Smooth muscle cell (in vitro differentiated cells): ENCODE results near the gene FAM53B. TPM values are rescaled to one million over a fixed set of nuclear protein-coding genes. Genes with fewer than 3 reads are reported as not detected.

Experiments used
- DNase-seq: peaks from one replicate; lab custom pipeline; 2025; ENCODE audit not compliant: unreplicated experiment; lab: John Stamatoyannopoulos, UW
- H2AFZ ChIP-seq: fragments of 200-600 bp; sonication (generic); 2 replicates; pipeline ENCODE4 v1.6.0; 2016; ENCODE audit warnings: antibody characterized with exemption, low read depth, mild to moderate bottlenecking
- H3F3A ChIP-seq: fragments of 200-600 bp; sonication (generic); 2 replicates; pipeline ENCODE4 v1.6.0; 2017; ENCODE audit warnings: antibody characterized with exemption, low read depth
- H3K27ac ChIP-seq: fragments of 200-600 bp; sonication (generic); 2 replicates; pipeline ENCODE4 v1.5.1; 2016; ENCODE audit warnings: low read depth, mild to moderate bottlenecking
- H3K27me3 ChIP-seq: fragments of 200-600 bp; sonication (generic); 2 replicates; pipeline ENCODE4 v1.6.1; 2016; ENCODE audit warnings: low read depth, mild to moderate bottlenecking
- H3K36me3 ChIP-seq: fragments of 200-600 bp; sonication (generic); 2 replicates; pipeline ENCODE4 v1.5.1; 2016; ENCODE audit warnings: low read depth
- H3K4me1 ChIP-seq: fragments of 200-600 bp; sonication (generic); 2 replicates; pipeline ENCODE4 v1.5.1; 2016; ENCODE audit warnings: low read depth
- H3K4me2 ChIP-seq: fragments of 200-600 bp; sonication (generic); 2 replicates; pipeline ENCODE4 v1.6.0; 2016; ENCODE audit warnings: mild to moderate bottlenecking
- H3K4me3 ChIP-seq: fragments of 200-600 bp; sonication (generic); 2 replicates; pipeline ENCODE4 v1.5.1; 2016; ENCODE audit warnings: mild to moderate bottlenecking
- H3K79me2 ChIP-seq: fragments of 200-600 bp; sonication (generic); 2 replicates; pipeline ENCODE4 v1.6.0; 2016; ENCODE audit warnings: low read depth, mild to moderate bottlenecking
- H3K9ac ChIP-seq: fragments of 200-600 bp; sonication (generic); 2 replicates; pipeline ENCODE4 v1.6.0; 2016; ENCODE audit warnings: low read depth
- H3K9me3 ChIP-seq: fragments of 200-600 bp; sonication (generic); replicated peaks from 2 replicates; pipeline ENCODE4 v1.5.1; 2016; ENCODE audit warnings: low read depth
- H4K20me1 ChIP-seq: fragments of 200-600 bp; sonication (generic); 2 replicates; pipeline ENCODE4 v1.6.0; 2016; ENCODE audit warnings: low read depth
- whole genome bisulfite sequencing: methylation state at CpG from one replicate; pipeline ENCODE4 v1.1.7; 2016; ENCODE audit warnings: low lambda C conversion rate; 5-methylcytosine and 5-hydroxymethylcytosine counted together
- polyA plus RNA-seq: library from polyadenylated mRNA; unstranded; fragments of >200 nt; fragmentation: Nextera tagmentation; extraction: Ambion mirVana; gene quantifications from 2 replicates; pipeline ENCODE4 v1.2.1, GENCODE V29; 2016
- total RNA-seq: library from RNA; depleted of rRNA; stranded (reverse); fragments of >200 nt; gene quantifications from 2 replicates; pipeline ENCODE4 v1.2.3, GENCODE V29; 2014
- TF ChIP-seq, protein P1 (sequence below): fragments of 200-600 bp; sonication (generic); IDR thresholded peaks from 2 replicates; pipeline ENCODE4 v1.5.1; 2017; ENCODE audit warnings: borderline replicate concordance, mild to moderate bottlenecking, antibody characterized with exemption; ENCODE audit not compliant: insufficient read depth, poor library complexity, severe bottlenecking

FAM53B gene
- total and polyA plus RNA-seq, 2 experiments from 2014 or later: 5.5 to 6.2 TPM

DNA sequence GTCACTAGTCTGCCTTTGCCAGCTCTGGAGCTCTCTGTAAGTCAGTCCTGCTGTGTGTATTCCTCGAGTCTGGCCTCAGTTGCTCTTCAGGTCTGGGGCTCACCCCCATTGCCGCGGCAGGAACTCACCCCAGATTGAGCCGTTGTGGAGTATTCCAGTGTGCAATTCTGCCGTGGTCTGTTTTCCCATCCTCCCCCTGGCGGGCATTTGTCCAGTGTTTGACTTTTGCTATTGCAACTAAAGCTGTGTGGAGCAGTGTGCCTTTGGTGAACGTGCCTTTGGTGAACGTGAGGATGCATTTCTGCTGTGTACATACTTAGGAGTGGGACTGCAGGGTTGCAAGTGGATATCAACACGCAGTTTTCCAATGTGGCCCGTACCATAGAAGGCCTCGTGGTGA, 134.5 kb downstream of the FAM53B start:
- no peaks in the 10 kb centered on the region for H4K20me1 ChIP-seq
- 92% methylated on average over 11 of the region's 11 CpGs for WGBS
- no peaks in the 10 kb centered on the region for H3K9me3 ChIP-seq
- H3K9ac ChIP-seq: no peak overlapping the region
- no peaks in the 10 kb centered on the region for H3K79me2 ChIP-seq
- no peak for DNase-seq
- no peak overlapping the region for H3K4me2 ChIP-seq
- no peaks in the 10 kb centered on the region for H3K36me3 ChIP-seq
- H3K4me1 ChIP-seq: no peaks in the 10 kb centered on the region
- H2AFZ ChIP-seq: no peak overlapping the region
- TF ChIP-seq, protein P1, sequence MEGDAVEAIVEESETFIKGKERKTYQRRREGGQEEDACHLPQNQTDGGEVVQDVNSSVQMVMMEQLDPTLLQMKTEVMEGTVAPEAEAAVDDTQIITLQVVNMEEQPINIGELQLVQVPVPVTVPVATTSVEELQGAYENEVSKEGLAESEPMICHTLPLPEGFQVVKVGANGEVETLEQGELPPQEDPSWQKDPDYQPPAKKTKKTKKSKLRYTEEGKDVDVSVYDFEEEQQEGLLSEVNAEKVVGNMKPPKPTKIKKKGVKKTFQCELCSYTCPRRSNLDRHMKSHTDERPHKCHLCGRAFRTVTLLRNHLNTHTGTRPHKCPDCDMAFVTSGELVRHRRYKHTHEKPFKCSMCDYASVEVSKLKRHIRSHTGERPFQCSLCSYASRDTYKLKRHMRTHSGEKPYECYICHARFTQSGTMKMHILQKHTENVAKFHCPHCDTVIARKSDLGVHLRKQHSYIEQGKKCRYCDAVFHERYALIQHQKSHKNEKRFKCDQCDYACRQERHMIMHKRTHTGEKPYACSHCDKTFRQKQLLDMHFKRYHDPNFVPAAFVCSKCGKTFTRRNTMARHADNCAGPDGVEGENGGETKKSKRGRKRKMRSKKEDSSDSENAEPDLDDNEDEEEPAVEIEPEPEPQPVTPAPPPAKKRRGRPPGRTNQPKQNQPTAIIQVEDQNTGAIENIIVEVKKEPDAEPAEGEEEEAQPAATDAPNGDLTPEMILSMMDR: no peak
- no peaks in the 10 kb centered on the region for H3F3A ChIP-seq
- no peak overlapping the region for H3K4me3 ChIP-seq
- no peaks in the 10 kb centered on the region for H3K27me3 ChIP-seq
- H3K27ac ChIP-seq: no peak overlapping the region

DNA sequence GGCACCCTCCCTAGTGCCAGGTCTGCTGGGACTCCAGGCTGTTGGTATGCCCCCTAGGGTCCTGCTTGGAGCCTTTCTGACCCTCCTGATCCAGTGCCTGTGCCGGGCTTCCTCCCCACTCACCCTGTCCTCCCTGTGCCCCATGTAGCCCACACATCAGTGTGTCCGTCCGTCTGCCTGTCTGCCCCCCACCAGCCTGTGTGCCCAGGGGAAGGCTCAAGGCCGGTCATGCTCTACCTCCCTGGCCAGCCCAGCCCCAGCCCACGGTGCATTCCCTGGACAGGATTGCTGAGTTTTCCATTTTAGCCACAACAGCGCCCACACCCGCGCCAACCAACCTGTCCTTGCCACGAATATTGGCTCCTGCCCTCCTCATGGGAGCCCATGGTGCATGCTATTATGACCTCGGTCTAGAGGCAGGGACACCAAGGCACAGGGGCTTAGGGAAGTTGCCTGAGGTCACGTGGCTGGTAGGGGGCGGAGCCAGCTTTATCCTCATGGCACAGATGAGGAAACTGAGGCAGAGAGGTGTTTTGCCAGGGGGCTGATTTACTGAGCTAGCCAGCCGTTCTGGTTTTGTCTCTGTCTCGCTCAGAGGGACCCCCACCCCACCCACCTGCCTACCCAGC, 136.0 kb downstream of the FAM53B start:
- Histone ChIP-seq H3K27ac (no peak overlapping the region), H2AFZ (no peak overlapping the region), H3K4me2 (no peak overlapping the region), H4K20me1 (no peaks in the 10 kb centered on the region), H3K9ac (no peak overlapping the region), H3K4me3 (no peak overlapping the region), H3K36me3 (no peaks in the 10 kb centered on the region), H3K79me2 (no peaks in the 10 kb centered on the region), H3K9me3 (no peaks in the 10 kb centered on the region), H3K4me1 (no peaks in the 10 kb centered on the region), H3K27me3 (no peaks in the 10 kb centered on the region), H3F3A (no peaks in the 10 kb centered on the region)
- WGBS: 91% methylated on average over 14 of the region's 14 CpGs
- DNase-seq: no peak
- TF ChIP-seq, protein P1: no peak

DNA sequence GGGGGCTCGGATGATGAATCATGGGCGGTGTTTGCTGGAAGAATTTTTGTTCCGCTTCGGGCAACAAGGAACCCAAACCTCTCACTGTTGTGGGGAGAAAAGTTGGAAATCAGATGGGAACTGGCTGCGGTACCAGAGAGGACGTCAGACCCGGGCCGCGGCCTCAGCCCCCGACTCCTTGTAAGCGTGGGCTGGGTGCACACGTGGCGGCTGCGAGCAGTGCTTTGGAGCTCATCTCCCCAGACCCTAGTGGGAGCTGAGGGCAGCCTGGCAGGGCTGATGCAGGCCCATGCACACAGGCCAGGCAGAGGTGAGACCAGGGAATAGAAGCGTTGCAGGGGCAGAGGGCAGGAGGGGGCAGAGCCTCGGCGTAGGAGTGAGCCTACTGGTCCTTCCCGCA, 136.5 kb downstream of the FAM53B start:
- 95% methylated on average over 18 of the region's 18 CpGs for WGBS
- TF ChIP-seq, protein P1: no peak
- Histone ChIP-seq H3K79me2 (no peaks in the 10 kb centered on the region), H3K27me3 (no peaks in the 10 kb centered on the region), H3F3A (no peaks in the 10 kb centered on the region), H3K4me2 (no peak overlapping the region), H3K9me3 (no peaks in the 10 kb centered on the region), H2AFZ (no peak overlapping the region), H3K4me3 (no peak overlapping the region), H3K36me3 (no peaks in the 10 kb centered on the region), H3K9ac (no peak overlapping the region), H4K20me1 (no peaks in the 10 kb centered on the region), H3K27ac (no peak overlapping the region), H3K4me1 (no peaks in the 10 kb centered on the region)
- no peak for DNase-seq

DNA sequence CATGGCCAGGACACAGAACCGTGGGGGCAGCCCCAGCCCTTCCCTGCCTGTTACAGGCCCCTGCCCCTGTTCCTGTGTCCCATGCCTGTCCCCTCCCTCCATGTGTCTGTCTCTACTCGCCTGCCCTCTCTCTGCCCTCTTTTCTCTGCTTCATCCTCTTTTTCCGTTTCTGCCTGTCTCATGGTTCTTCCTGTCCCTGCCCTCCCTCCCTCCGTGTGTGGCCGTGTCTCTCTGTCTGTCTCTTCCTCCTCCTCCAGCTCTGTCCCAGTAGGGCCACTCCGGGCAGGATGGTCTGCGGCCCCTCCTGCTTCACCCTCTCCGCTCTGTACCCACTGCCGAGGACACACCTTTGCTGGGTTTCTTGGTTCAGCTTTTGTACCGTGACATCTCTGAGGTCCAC, 137.4 kb downstream of the FAM53B start:
- no peaks in the 10 kb centered on the region for H3F3A ChIP-seq
- no peak overlapping the region for H3K27ac ChIP-seq
- no peaks in the 10 kb centered on the region for H3K4me1 ChIP-seq
- H3K9ac ChIP-seq: no peak overlapping the region
- TF ChIP-seq, protein P1: no peak
- no peak overlapping the region for H2AFZ ChIP-seq
- no peaks in the 10 kb centered on the region for H3K36me3 ChIP-seq
- no peaks in the 10 kb centered on the region for H3K79me2 ChIP-seq
- H3K9me3 ChIP-seq: no peaks in the 10 kb centered on the region
- H3K27me3 ChIP-seq: no peaks in the 10 kb centered on the region
- no peak overlapping the region for H3K4me2 ChIP-seq
- 52% methylated on average over 5 of the region's 10 CpGs for WGBS
- H3K4me3 ChIP-seq: no peak overlapping the region
- no peaks in the 10 kb centered on the region for H4K20me1 ChIP-seq
- DNase-seq: no peak
